Endometrial microvascular endothelial cells (primary cell): ENCODE data around the gene DYNC1LI1. TPM values are rescaled to one million over a fixed set of nuclear protein-coding genes. Genes with fewer than 3 reads are reported as not detected.

Source experiments
- in situ Hi-C: cut with HindIII; loops from 2 replicates; pipeline ENCODE4 v1.10.0; 2017; ENCODE audit warnings: low sequenced_read_pairs, low pct_unique_long_range_greater_than_20kb; ENCODE audit errors: inconsistent ontology term
- total RNA-seq: library from RNA; depleted of rRNA; stranded (reverse); fragments of >200 nt; gene quantifications from one replicate; pipeline ENCODE4 v1.2.3, GENCODE V29; 2015; ENCODE audit errors: inconsistent ontology term

The DYNC1LI1 gene
- total RNA-seq, 1 donor from 2014 or later: 41.3 TPM

- in situ Hi-C loops: no loop called here
These were observed 70.4 kb downstream of the DYNC1LI1 start for GRCh38 chr3:32500231-32500630.

GRCh38 chr3:32499585-32499984 is 71.1 kb downstream of the DYNC1LI1 start:
- in situ Hi-C loops: no loop called here

- in situ Hi-C loops: no loop called here
These were observed 71.7 kb downstream of the DYNC1LI1 start for GRCh38 chr3:32498992-32499391.

- in situ Hi-C loops: no loop called here
These were observed 72.4 kb downstream of the DYNC1LI1 start for GRCh38 chr3:32498252-32498651.

- in situ Hi-C loops: no loop called here
These were observed 75.0 kb downstream of the DYNC1LI1 start for GRCh38 chr3:32495609-32496008.

GRCh38 chr3:32495085-32495484 is 75.6 kb downstream of the DYNC1LI1 start:
- in situ Hi-C loops: no loop called here

- in situ Hi-C loops: no loop called here
These were observed 76.9 kb downstream of the DYNC1LI1 start for GRCh38 chr3:32493437-32494414.

- in situ Hi-C loops: no loop called here
These were observed 77.8 kb downstream of the DYNC1LI1 start for GRCh38 chr3:32492684-32493436.

GRCh38 chr3:32488474-32489008 is 82.1 kb downstream of the DYNC1LI1 start:
- in situ Hi-C loops: no loop called here

GRCh38 chr3:32487781-32488473 is 82.7 kb downstream of the DYNC1LI1 start:
- in situ Hi-C loops: no loop called here

GRCh38 chr3:32484436-32484835 is 86.2 kb downstream of the DYNC1LI1 start:
- in situ Hi-C loops: no loop called here

- in situ Hi-C loops: no loop called here
These were observed 86.9 kb downstream of the DYNC1LI1 start for GRCh38 chr3:32483772-32484171.

GRCh38 chr3:32482693-32483092 is 88.0 kb downstream of the DYNC1LI1 start:
- in situ Hi-C loops: no loop called here

GRCh38 chr3:32481791-32482631 is 88.6 kb downstream of the DYNC1LI1 start:
- in situ Hi-C loops: no loop called here

- in situ Hi-C loops: no loop called here
These were observed 90.1 kb downstream of the DYNC1LI1 start for GRCh38 chr3:32480604-32481003.
